ENCODE data around the gene MYZAP.

- TF ChIP-seq CTCF (conservative IDR thresholded peaks at IDR 0.05) (no peak), EZH2 (IDR thresholded peaks at IDR 0.05; ENCODE audit: low read depth) (no peak)
Measured at GRCh38 chr15:57631386-57632110, 39.8 kb downstream of the MYZAP start.

Data from PC-9 (cell line).